Hematopoietic multipotent progenitor cell treated with erythropoietin and hydrocortisone succinate and interleukin-3 and kit ligand, for 4 days (in vitro differentiated cells): Measurements from ENCODE around the gene EED.
"Not testable (repeated sequence)": the region's sequence is repeated elsewhere in the genome, so short reads cannot be mapped to it uniquely, and the experiment has no call there.

Experiments used
- DNase-seq: peaks from one replicate; pipeline ENCODE4 v3.0.0-alpha.2; 2015

The EED gene

DNA sequence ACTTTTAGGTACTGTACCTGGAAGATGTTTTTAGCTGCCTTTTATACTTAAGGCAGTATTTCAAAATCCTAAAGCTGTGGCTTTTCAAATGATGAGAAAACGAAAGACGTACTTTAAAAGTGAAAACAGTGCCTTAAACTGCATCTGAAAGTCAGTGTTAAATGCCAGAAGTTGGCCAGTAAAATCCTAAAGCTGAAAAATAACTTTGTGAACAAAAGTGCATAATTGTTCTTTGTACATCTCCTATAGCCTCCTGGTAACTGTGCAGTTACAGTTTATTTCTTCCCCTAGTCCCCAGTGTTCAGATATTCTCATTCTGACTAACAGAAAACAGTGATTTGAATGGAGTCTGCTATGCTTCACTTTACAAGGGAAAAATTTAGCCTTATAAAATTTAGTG, 6.8 kb downstream of the EED start:
- DNase-seq: no peak

GRCh38 chr11:86255896-86256295, 11.3 kb downstream of the EED start:
- DNase-seq: no peak

DNA sequence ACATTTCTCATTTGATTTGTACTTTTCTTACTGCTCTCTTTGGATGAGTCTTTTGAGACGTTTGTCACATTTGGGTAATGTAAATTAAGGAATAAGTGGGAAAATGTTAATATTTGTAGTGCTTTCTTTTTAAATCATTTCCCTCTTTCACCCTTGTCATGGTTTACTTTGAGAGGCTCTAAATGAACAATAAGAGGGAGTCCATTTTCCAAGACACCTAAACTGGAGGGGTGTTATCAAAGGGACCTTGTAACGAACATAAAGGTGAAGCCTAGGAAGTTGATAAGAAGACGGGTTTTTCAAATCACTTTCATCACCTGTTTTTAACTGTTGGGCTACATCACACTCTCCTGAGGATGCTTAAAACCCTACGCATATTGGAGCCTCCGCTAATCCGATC, 12.1 kb downstream of the EED start:
- no peak for DNase-seq

DNA sequence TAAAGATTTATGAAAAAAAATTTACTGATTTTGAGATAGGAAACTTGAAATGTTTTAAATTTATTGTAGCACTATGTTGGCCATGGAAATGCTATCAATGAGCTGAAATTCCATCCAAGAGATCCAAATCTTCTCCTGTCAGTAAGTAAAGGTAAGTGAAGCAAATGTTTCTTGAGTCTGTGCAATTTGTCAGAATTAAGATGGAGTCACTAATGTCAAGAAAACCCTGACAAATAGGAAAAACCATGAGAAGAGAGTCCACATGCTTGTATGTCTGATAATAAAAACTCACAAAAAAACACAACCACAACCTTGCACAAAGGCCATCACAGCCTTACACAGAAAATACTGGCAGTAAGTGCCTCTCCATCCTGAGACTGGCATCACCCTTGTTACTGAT, 12.9 kb downstream of the EED start:
- DNase-seq: no peak

DNA sequence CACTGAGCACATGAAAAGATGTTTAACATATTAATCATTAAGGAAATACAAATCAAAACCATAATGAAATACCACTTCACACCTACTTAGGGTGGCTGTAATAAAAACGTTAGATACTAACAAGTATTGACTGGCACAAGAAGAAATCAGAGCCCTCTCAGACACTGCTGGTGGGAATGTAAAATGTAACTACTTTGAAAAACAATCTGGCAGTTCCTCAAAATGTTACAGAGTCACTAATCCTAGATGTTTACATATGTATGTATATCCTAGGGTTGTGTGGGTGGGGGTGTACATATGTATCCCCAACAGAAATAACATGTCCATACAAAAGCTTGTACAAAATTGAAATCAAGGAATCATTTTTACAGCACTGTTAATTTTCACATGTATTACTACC, 15.2 kb downstream of the EED start:
- no peak for DNase-seq

- no peak for DNase-seq
Measured at GRCh38 chr11:86261328-86261727, 16.8 kb downstream of the EED start.

- DNase-seq: no peak
Measured at GRCh38 chr11:86262387-86262786, 17.8 kb downstream of the EED start.

- DNase-seq: no peak
Measured at GRCh38 chr11:86264649-86265048, 20.1 kb downstream of the EED start.

DNA sequence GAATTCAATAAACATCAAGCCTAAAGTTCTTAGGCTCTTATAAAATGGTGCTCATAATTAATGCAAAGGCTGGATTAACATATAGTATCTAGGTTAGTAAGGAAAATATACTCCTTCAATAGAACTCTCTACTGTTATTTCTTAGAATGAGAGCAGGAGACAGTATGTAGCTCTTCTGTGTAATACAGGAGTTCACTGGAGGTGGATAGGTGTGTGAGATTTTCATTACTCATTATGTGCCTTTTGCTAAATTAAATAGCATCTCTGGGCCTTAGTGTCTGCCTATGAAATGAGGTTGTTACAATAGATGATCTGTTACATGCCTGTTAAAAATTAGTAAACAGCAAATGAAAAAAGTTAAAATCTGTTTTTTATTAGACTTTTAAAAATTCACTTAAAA, 20.6 kb downstream of the EED start:
- DNase-seq: no peak

DNA sequence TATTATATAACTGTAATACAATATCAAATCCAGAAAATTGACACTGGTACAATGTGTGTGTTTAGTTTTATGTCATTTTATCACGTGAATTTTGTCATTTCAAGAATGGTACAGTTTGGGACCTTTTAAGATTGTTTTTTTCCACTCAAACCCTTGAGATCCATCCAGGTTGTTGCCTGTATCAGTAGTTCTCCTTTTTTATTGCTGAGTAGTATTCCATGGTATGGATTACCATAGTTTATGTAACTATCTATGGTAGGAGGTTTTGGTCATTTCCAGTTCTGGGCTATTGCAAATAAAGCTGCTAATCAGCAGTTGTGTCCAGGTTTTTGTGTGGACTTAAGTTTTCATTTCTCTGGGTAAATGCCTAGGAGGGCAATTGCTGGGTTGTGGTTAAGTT, 25.1 kb downstream of the EED start:
- no peak for DNase-seq

GRCh38 chr11:86274503-86274902, 29.9 kb downstream of the EED start:
- peak; percentile 25 for DNase-seq

GRCh38 chr11:86274999-86275398, 30.4 kb downstream of the EED start:
- DNase-seq: no peak

GRCh38 chr11:86275493-86276370, 31.2 kb downstream of the EED start:
- DNase-seq: peak; percentile 18

GRCh38 chr11:86277741-86278140, 33.2 kb downstream of the EED start:
- DNase-seq: no peak

- DNase-seq: no peak
Measured at GRCh38 chr11:86278226-86278625, 33.7 kb downstream of the EED start.

GRCh38 chr11:86279747-86280146, 35.2 kb downstream of the EED start:
- DNase-seq: no peak

- no peak for DNase-seq
Measured at GRCh38 chr11:86287468-86287796, 42.9 kb downstream of the EED start.

- peak; percentile 32 for DNase-seq
Measured at GRCh38 chr11:86288776-86289507, 44.4 kb downstream of the EED start.

GRCh38 chr11:86289508-86290280, 45.1 kb downstream of the EED start:
- DNase-seq: not testable (repeated sequence)

GRCh38 chr11:86291466-86292262, 47.1 kb downstream of the EED start:
- peak; percentile 81 for DNase-seq

GRCh38 chr11:86292912-86293616, 48.5 kb downstream of the EED start:
- DNase-seq: no peak

- no peak for DNase-seq
Measured at GRCh38 chr11:86294026-86294425, 49.5 kb downstream of the EED start.
